Panc1 (cell line): ENCODE results near the gene SNRNP25. TPM values are rescaled to one million over a fixed set of nuclear protein-coding genes. Genes with fewer than 3 reads are reported as not detected.

Experiments
- ATAC-seq: fragments of 200-7000 bp; cut with Tn5 transposase; 2 replicates; pipeline ENCODE4 v1.9.1; 2020; ENCODE audit warnings: mild to moderate bottlenecking, moderate library complexity
- BruUV-seq: library from RNA; stranded (reverse); fragments of 400-500 nt; replicated peaks from 2 replicates; lab custom pipeline; 2021; lab: Mats Ljungman, UMichigan
- CTCF ChIA-PET: fragments of 300-600 bp; sonication (Branson Sonifier 250); formaldehyde crosslinking; loops from one replicate; lab custom pipeline; 2022; ENCODE audit warnings: antibody characterized with exemption; lab: Charles Lee
- POLR2A ChIA-PET: fragments of 300-600 bp; sonication (Branson Sonifier 250); formaldehyde crosslinking; loops from one replicate; lab custom pipeline; 2022; ENCODE audit warnings: antibody characterized with exemption; lab: Charles Lee
- DNase-seq: peaks from one replicate; pipeline ENCODE4 v3.0.0-alpha.2; 2010; ENCODE audit warnings: low read depth, low spot score
- H3K27ac ChIP-seq: 2 replicates; pipeline ENCODE4 v1.5.1; 2011; ENCODE audit warnings: mild to moderate bottlenecking, low read length, inconsistent platforms
- H3K27me3 ChIP-seq: fragments of 200-500 bp; sonication (Bioruptor generic); 2 replicates; pipeline ENCODE4 v1.6.0; 2014; ENCODE audit warnings: low read length, inconsistent platforms; ENCODE audit not compliant: control insufficient read depth, insufficient read depth
- H3K36me3 ChIP-seq: fragments of 200-500 bp; sonication (Bioruptor generic); 2 replicates; pipeline ENCODE4 v1.5.1; 2014; ENCODE audit warnings: inconsistent platforms, mild to moderate bottlenecking, low read length, moderate library complexity; ENCODE audit not compliant: control insufficient read depth, insufficient read depth
- H3K4me1 ChIP-seq: 2 replicates; pipeline ENCODE4 v1.5.1; 2011; ENCODE audit warnings: inconsistent platforms, mild to moderate bottlenecking, low read length, moderate library complexity; ENCODE audit not compliant: control insufficient read depth, insufficient read depth
- H3K4me3 ChIP-seq, 2 experiments: 2 replicates each; pipeline ENCODE4 v1.5.1; 2011 to 2012; ENCODE audit warnings: low read depth in 2 of 2, low read length in 2 of 2, mild to moderate bottlenecking in 2 of 2, inconsistent platforms in 1 of 2, moderate library complexity in 1 of 2
- H3K9me3 ChIP-seq: fragments of 200-500 bp; sonication (Bioruptor generic); 2 replicates; pipeline ENCODE4 v1.5.1; 2014; ENCODE audit warnings: low read depth, mild to moderate bottlenecking, inconsistent platforms, low read length, moderate library complexity; ENCODE audit not compliant: control insufficient read depth, insufficient read depth
- POLR2AphosphoS5 ChIP-seq: IDR thresholded peaks from 2 replicates; pipeline ENCODE4 v1.6.1; 2012; ENCODE audit warnings: mild to moderate bottlenecking, low read depth, low read length, moderate library complexity
- SIN3A ChIP-seq: IDR thresholded peaks from 2 replicates; pipeline ENCODE4 v1.6.1; 2012; ENCODE audit warnings: low read depth, mild to moderate bottlenecking, low read length, moderate library complexity, borderline replicate concordance; ENCODE audit not compliant: insufficient read depth
- TCF7L2 ChIP-seq: IDR thresholded peaks from 2 replicates; pipeline ENCODE4 v1.6.1; 2011; ENCODE audit warnings: mild to moderate bottlenecking, low read depth, low read length, inconsistent platforms
- in situ Hi-C: cut with HindIII; loops from 2 replicates; pipeline ENCODE4 v1.10.0; 2016; ENCODE audit warnings: low sequenced_read_pairs, low pct_unique_long_range_greater_than_20kb
- intact Hi-C: fragments of 100-400 bp; cut with micrococcal nuclease; formaldehyde crosslinking; loops from one replicate; pipeline ENCODE4 v1.10.0; 2022; ENCODE audit not compliant: unreplicated experiment
- total RNA-seq: library from RNA; stranded (reverse); gene quantifications from one replicate; pipeline ENCODE4 v1.2.1, GENCODE V29; 2021; ENCODE audit not compliant: unreplicated experiment
- TF ChIP-seq, protein P1 (sequence below), 2 experiments: IDR thresholded peaks; 2 replicates each; pipeline ENCODE4 v1.6.1; 2011 to 2012; ENCODE audit warnings: low read depth in 2 of 2, control low read depth in 1 of 2, low read length in 1 of 2, mild to moderate bottlenecking in 1 of 2, moderate library complexity in 1 of 2; ENCODE audit not compliant: insufficient read depth in 1 of 2
- TF ChIP-seq, protein P2 (sequence below): fragments of 450-650 bp; IDR thresholded peaks from 2 replicates; pipeline ENCODE4 v1.5.1; 2017; ENCODE audit warnings: mild to moderate bottlenecking

Gene SNRNP25
- total RNA-seq, 1 experiment from 2014 or later: 83.5 TPM

DNA sequence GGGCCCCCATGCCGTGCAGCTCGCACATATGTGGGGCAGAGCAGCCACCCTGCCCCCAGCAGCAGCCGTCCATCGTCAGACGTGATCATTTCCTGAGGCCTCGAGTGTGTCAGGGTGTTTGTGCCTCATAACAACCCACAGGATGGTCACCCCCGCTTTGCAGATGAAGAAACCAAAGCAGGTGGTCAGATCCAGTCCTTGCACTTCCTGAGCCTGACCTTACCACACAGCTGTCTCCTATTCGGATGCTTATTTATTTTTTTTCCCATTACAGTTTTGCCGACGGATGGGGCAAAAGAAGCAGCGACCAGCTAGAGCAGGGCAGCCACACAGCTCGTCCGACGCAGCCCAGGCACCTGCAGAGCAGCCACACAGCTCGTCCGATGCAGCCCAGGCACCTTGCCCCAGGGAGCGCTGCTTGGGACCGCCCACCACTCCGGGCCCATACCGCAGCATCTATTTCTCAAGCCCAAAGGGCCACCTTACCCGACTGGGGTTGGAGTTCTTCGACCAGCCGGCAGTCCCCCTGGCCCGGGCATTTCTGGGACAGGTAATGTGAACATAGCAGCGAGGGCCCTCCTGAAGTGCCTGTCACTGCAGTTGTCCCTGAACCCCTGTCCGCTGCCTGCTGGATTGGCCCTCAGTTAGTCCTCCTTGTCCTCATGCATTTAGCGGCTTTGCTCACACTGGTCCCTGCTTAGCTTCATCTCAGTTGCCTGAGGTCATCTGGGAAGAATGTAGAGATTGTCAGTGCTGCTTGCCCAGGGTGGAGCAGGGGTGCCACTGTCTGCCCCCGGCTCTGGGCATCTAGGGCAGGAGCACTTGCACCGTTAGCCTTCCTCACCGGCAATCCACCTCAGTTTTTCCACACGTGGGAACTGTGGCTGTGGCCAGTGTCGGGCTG is 25.8 kb downstream of the SNRNP25 start:
- in situ Hi-C loops: no loop called here
- peak overlapping the region; percentile 86 for H3K27ac ChIP-seq
- H3K4me1 ChIP-seq: peaks cover 44% of the 10 kb centered on the region
- TF ChIP-seq, protein P1, sequence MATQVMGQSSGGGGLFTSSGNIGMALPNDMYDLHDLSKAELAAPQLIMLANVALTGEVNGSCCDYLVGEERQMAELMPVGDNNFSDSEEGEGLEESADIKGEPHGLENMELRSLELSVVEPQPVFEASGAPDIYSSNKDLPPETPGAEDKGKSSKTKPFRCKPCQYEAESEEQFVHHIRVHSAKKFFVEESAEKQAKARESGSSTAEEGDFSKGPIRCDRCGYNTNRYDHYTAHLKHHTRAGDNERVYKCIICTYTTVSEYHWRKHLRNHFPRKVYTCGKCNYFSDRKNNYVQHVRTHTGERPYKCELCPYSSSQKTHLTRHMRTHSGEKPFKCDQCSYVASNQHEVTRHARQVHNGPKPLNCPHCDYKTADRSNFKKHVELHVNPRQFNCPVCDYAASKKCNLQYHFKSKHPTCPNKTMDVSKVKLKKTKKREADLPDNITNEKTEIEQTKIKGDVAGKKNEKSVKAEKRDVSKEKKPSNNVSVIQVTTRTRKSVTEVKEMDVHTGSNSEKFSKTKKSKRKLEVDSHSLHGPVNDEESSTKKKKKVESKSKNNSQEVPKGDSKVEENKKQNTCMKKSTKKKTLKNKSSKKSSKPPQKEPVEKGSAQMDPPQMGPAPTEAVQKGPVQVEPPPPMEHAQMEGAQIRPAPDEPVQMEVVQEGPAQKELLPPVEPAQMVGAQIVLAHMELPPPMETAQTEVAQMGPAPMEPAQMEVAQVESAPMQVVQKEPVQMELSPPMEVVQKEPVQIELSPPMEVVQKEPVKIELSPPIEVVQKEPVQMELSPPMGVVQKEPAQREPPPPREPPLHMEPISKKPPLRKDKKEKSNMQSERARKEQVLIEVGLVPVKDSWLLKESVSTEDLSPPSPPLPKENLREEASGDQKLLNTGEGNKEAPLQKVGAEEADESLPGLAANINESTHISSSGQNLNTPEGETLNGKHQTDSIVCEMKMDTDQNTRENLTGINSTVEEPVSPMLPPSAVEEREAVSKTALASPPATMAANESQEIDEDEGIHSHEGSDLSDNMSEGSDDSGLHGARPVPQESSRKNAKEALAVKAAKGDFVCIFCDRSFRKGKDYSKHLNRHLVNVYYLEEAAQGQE (IDR thresholded peaks at IDR 0.05; ENCODE audit: insufficient read depth in 1 of 2, low read depth in 2 of 2, low read length in 1 of 2): no peak
- TF ChIP-seq SIN3A: no peak
- no peak for TF ChIP-seq TCF7L2
- TF ChIP-seq POLR2AphosphoS5: no peak
- TF ChIP-seq, protein P2, sequence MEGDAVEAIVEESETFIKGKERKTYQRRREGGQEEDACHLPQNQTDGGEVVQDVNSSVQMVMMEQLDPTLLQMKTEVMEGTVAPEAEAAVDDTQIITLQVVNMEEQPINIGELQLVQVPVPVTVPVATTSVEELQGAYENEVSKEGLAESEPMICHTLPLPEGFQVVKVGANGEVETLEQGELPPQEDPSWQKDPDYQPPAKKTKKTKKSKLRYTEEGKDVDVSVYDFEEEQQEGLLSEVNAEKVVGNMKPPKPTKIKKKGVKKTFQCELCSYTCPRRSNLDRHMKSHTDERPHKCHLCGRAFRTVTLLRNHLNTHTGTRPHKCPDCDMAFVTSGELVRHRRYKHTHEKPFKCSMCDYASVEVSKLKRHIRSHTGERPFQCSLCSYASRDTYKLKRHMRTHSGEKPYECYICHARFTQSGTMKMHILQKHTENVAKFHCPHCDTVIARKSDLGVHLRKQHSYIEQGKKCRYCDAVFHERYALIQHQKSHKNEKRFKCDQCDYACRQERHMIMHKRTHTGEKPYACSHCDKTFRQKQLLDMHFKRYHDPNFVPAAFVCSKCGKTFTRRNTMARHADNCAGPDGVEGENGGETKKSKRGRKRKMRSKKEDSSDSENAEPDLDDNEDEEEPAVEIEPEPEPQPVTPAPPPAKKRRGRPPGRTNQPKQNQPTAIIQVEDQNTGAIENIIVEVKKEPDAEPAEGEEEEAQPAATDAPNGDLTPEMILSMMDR: no peak
- intact Hi-C loops: no loop called here
- ChIA-PET CTCF (no interaction called here), POLR2A (interaction anchor here (0.6 kb wide), 1 partner anchor 52 kb away, joined by 13 read pairs; no protein-coding TSS in a partner anchor)
- H3K9me3 ChIP-seq: no peaks in the 10 kb centered on the region
- no peak for ATAC-seq
- no TSS peak for BruUV-seq
- peak overlapping the region; percentile 81 to 84 for H3K4me3 ChIP-seq
- H3K27me3 ChIP-seq: no peaks in the 10 kb centered on the region
- H3K36me3 ChIP-seq: no peaks in the 10 kb centered on the region
- no peak for DNase-seq

DNA sequence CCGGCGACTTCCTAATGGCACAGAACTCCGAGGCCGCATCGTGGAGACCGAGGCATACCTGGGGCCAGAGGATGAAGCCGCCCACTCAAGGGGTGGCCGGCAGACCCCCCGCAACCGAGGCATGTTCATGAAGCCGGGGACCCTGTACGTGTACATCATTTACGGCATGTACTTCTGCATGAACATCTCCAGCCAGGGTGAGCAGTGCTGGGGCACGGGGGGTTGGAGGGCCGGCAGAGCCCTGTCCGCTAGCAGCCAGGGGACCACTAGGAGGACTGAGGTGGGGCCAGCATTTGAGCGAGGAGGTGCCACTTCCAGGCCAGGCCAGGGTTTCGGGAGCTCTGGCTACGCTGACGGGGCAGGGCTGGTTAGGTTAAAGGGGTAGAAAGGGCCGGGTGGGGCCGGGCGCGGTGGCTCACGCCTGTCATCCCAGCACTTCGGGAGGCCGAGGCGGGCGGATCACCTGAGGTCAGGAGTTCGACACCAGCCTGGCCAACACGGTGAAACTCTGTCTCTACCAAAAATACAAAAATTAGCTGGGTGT is 29.5 kb downstream of the SNRNP25 start:
- no peak for DNase-seq
- no peak for TF ChIP-seq POLR2AphosphoS5
- no peak for TF ChIP-seq TCF7L2
- TF ChIP-seq, protein P2: no peak
- TF ChIP-seq, protein P1 (IDR thresholded peaks at IDR 0.05; ENCODE audit: insufficient read depth in 1 of 2, low read depth in 2 of 2, low read length in 1 of 2): no peak
- no peak for TF ChIP-seq SIN3A
- no TSS peak for BruUV-seq
- Histone ChIP-seq H3K9me3 (no peaks in the 10 kb centered on the region), H3K36me3 (no peaks in the 10 kb centered on the region), H3K4me3 (no peak overlapping the region), H3K4me1 (peaks cover 30% of the 10 kb centered on the region), H3K27me3 (no peaks in the 10 kb centered on the region), H3K27ac (no peak overlapping the region)
- ATAC-seq: no peak
- ChIA-PET POLR2A (interaction anchor here (0.6 kb wide), 1 partner anchor 74 kb away, joined by 3 read pairs; no protein-coding TSS in a partner anchor), CTCF (no interaction called here)
- in situ Hi-C loops (no loop called here), intact Hi-C loops (no loop called here)
